ENCODE measurements around the gene PCSK4.

DNA sequence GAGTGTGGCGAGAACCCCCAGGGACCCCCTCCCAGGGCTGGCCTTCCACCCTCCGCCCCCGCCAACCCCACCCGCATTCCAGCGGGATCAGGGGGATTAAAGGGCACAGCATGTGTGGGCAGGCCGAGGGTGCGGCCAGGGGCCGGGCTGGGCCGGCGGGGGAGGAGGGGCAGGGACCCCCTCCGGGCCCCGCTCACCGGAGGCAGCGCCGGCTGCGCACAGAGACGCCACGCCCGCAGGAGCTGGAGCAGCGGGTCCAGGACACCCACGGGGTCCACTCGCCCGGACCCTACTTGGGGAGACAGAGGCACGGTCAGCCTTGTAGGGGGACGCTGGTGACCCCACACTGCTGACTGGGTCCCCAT, 20.3 kb upstream of the PCSK4 start:
- TF ChIP-seq CTCF (IDR thresholded peaks at IDR 0.05): no peak
- TF ChIP-seq POLR2AphosphoS5 (IDR thresholded peaks at IDR 0.05): no peak
- no peak for TF ChIP-seq POLR2A (IDR thresholded peaks at IDR 0.05)

Measured in upper lobe of left lung (tissue), 4 donors.